Fibroblast of skin of scalp (primary cell): ENCODE measurements around the gene FIBCD1.

Experiments used
- DNase-seq: peaks from one replicate; pipeline ENCODE4 v3.0.0-alpha.2; 2013

FIBCD1 gene

GRCh38 chr9:130893341-130894101 is 45.5 kb downstream of the FIBCD1 start:
- no peak for DNase-seq

DNA sequence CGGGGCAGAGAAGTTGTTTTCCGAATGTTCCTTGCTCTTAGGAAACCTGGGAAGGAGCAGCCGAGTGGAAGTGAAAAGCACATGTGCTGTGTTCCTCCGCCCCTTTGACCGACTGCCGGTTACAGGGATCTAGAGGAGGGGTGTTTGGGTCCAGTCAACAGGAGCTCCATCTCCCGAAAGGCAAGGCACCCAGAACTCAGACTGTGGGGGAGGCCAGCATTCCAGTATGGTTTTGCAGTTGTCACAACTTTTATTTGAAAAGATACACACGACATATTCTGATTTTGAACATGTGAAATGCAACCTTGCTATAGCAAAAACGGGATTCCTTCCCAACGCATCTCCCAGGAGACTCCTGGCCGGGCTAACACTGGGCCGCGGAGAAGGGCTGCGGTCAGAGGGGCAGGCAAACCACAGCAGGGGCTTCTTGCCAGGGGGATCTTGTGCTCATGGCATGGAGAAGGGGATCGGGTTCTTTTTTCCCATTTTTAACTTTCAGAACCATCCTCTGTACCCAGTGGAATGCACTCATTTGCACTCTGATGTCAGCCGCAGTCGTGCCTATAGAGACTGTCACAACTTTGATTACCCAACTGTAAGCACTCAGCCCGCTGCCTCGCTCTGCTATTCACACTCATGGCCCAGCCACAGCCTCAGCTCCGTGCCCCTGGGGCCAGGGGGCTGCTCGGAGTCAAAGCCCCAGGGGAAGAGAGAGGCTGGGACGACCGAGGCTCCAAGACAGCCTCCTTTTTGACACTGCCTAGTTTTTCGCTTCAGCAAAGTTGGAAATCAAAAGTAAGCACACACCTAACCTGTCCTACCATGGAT is 46.4 kb downstream of the FIBCD1 start:
- DNase-seq = no peak

GRCh38 chr9:130891688-130892476 is 47.2 kb downstream of the FIBCD1 start:
- no peak for DNase-seq

DNA sequence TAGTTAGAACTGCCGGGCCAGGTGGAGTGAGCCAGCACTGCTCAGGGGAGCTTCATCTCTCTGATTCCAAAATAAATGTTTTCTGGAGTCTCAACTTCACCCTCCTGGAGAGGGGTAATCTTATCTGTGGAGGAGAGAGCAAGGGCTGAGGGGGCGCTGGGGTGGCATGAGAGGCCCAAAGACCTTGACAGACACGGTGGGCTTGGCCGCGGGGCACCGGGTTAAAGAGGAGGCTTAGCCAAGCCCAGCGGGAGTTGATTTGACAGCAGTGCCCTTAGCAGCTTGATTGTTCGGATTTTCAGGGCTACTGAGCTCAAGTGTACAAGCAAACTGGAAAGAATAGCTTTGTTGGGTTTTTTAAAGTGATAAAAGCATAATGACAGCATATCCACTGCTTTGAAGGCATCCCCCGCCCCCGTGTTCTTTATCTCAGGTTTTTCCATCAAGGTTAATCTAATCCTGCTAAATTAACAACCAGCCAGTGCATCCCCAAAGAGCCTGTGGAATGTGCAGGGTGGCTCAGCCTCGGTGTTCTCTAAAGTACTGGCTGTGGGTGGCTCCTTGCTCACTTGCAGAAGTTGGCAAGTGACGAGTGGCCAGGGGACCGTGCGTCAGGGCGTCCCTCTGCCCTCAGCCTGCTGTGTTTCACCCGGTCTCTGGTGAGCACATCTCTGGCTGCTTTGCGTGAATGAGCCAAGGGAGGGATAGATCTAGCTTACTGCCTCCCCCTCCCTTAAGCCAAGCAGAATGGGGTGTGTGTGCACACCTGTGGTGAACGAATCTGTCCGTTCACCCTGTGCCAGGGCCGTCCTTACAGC is 48.0 kb downstream of the FIBCD1 start:
- DNase-seq = no peak

GRCh38 chr9:130890124-130890523 is 48.9 kb downstream of the FIBCD1 start:
- no peak for DNase-seq

DNA sequence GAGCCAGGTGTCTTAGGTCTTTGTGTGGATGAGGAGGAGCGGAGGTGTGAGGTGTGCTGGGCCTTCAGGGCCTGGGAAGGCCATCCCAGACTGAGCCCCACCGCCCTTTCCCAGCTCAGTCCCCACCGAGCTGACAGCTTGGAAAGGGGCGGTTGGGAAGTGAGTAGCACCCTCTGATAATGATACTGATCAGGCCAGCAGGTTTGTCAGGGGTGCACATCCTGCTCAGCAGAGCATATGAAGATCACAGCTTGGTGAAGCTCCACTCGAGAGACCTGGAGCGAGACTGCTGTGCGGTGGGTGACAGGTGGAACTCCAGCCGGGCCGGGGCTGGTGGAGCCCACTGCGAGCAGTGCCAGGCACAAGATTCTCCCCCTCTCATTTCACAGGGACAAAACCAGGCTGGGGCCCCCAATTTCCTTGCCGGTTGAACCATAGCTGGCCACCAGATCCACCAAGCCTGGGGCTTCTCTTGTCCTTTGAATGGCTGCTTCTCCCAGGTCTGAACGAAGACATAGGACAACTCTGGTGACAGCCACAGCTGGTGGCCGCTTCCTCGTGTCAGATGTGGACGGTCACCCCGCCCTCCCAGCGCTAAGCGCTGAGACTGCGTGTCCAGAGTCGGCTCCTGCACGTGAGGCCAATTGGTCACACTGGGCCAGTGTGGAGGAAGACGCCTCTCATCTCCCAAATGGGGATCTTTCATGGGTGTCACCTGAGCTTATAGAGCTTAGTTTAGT is 50.7 kb downstream of the FIBCD1 start:
- DNase-seq = no peak

GRCh38 chr9:130887494-130888144 is 51.4 kb downstream of the FIBCD1 start:
- DNase-seq = no peak

- DNase-seq = no peak
These were observed 52.1 kb downstream of the FIBCD1 start for GRCh38 chr9:130886981-130887380.

- DNase-seq = no peak
These were observed 53.3 kb downstream of the FIBCD1 start for GRCh38 chr9:130885484-130886375.

GRCh38 chr9:130884542-130885483 is 54.2 kb downstream of the FIBCD1 start:
- no peak for DNase-seq

GRCh38 chr9:130884111-130884531 is 54.9 kb downstream of the FIBCD1 start:
- no peak for DNase-seq

GRCh38 chr9:130883479-130883878 is 55.6 kb downstream of the FIBCD1 start:
- DNase-seq = no peak

DNA sequence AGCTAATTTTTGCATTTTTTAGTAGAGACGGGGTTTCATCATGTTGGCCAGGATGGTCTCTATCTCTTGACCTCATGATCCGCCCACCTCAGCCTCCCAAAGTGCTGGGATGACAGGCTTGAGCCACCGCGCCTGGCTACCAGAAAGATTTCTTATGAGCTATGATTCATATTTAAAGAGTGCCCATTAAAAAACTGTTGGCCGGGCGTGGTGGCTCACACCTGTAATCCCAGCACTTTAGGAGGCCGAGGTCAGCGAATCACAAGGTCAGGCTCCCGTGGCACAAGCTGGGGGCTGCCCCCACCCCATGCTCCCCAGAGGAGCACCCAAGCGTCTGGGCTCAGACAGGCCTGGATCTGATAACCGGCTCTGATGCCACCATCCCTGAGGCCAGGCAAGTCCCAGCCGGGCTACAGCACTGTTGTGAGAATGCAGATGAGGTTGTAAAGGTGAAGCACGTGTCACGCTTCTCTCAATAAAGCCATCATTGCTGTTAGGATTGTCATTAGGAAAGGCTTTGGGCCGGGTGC is 56.3 kb downstream of the FIBCD1 start:
- no peak for DNase-seq

DNA sequence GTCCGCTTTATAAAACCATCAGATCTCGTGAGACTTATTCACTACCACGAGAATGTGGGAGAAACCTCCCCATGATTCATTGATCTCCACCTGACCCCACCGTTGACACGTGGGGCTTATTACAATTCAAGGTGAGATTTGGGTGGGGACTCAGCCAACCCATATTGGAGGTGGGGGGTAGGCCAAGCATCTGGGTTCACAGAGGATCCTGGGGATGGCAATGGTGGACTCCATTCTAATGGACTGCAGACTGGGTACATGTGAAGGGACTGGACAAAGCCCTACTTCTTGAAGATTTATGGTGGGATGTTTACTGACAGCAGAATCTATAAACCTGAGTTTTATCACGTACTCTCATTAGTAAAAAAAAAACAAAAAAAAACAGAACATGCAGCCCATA is 57.5 kb downstream of the FIBCD1 start:
- no peak for DNase-seq

GRCh38 chr9:130880599-130881220 is 58.3 kb downstream of the FIBCD1 start:
- no peak for DNase-seq

GRCh38 chr9:130879863-130880411 is 59.1 kb downstream of the FIBCD1 start:
- DNase-seq = no peak

DNA sequence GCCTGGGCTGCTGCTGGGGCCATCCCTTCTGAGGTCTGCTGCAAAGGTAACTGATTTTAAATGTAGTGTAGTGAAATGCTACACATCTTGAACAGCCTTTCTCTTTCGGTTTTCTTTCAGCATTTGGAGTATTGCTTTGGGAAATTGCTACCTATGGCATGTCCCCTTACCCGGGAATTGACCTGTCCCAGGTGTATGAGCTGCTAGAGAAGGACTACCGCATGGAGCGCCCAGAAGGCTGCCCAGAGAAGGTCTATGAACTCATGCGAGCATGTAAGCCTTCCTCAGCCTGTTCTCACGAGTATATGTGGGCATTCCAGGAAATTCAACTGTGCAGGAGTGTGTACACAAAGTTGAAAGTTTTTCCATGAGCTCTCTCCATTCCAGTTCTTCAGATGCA is 60.8 kb downstream of the FIBCD1 start:
- no peak for DNase-seq

- no peak for DNase-seq
These were observed 61.7 kb downstream of the FIBCD1 start for GRCh38 chr9:130877300-130877699.
